HepG2 (cell line): ENCODE results near the gene BASP1.

ENCODE experiments used
- BATF2 ChIP-seq: sonication (generic); formaldehyde crosslinking; IDR thresholded peaks from 2 replicates; pipeline ENCODE4 v1.8.0; 2022; ENCODE audit warnings: mild to moderate bottlenecking, missing genetic modification reagents, moderate library complexity
- CHD4 ChIP-seq: fragments of 200-600 bp; sonication (generic); IDR thresholded peaks from 2 replicates; pipeline ENCODE4 v1.7.0; 2017; ENCODE audit warnings: mild to moderate bottlenecking, low read length, borderline replicate concordance
- CTCF ChIP-seq: sonication (generic); formaldehyde crosslinking; IDR thresholded peaks from 2 replicates; pipeline ENCODE4 v1.5.0; 2020; ENCODE audit warnings: mild to moderate bottlenecking, missing genetic modification reagents, moderate library complexity
- EZH2 ChIP-seq: conservative IDR thresholded peaks from 2 replicates; pipeline ENCODE4 v1.6.1; 2012; ENCODE audit warnings: mild to moderate bottlenecking, low read depth, low read length, moderate library complexity
- FOXC1 ChIP-seq: sonication (generic); formaldehyde crosslinking; IDR thresholded peaks from 2 replicates; pipeline ENCODE4 v1.8.0; 2022; ENCODE audit warnings: mild to moderate bottlenecking, missing genetic modification reagents, borderline replicate concordance
- GMEB1 ChIP-seq: sonication (generic); formaldehyde crosslinking; IDR thresholded peaks from 2 replicates; pipeline ENCODE4 v1.5.1; 2020; ENCODE audit warnings: missing genetic modification reagents, mild to moderate bottlenecking, borderline replicate concordance
- NCOA2 ChIP-seq: sonication (generic); formaldehyde crosslinking; IDR thresholded peaks from 2 replicates; pipeline ENCODE4 v1.8.0; 2022; ENCODE audit warnings: inconsistent platforms
- PATZ1 ChIP-seq: sonication (generic); formaldehyde crosslinking; IDR thresholded peaks from 2 replicates; pipeline ENCODE4 v1.4.0; 2020; ENCODE audit warnings: missing genetic modification reagents
- PHF8 ChIP-seq: sonication (generic); formaldehyde crosslinking; IDR thresholded peaks from 2 replicates; pipeline ENCODE4 v1.5.0; 2020; ENCODE audit warnings: missing genetic modification reagents
- ZNF205 ChIP-seq: IDR thresholded peaks from 2 replicates; pipeline ENCODE4 v1.6.1; 2018; ENCODE audit warnings: missing biosample characterization, missing genetic modification reagents

GRCh38 chr5:17258431-17258830 lies 41.0 kb downstream of the BASP1 start:
- no peak for TF ChIP-seq PATZ1
- no peak for TF ChIP-seq ZNF205 (CRISPR knock-in tag)
- no peak for TF ChIP-seq GMEB1 (CRISPR knock-in tag)
- no peak for TF ChIP-seq BATF2
- no peak for TF ChIP-seq NCOA2 (CRISPR knock-in tag)
- TF ChIP-seq PHF8 (CRISPR knock-in tag), result no peak
- no peak for TF ChIP-seq CHD4
- no peak for TF ChIP-seq EZH2
- no peak for TF ChIP-seq CTCF (CRISPR knock-in tag)
- TF ChIP-seq FOXC1 (CRISPR knock-in tag), result no peak
